ENCODE results near the gene SGTA. TPM values are rescaled to one million over a fixed set of nuclear protein-coding genes. Genes with fewer than 3 reads are reported as not detected.

Gene SGTA
- total and polyA plus RNA-seq, 2 of the 8 experiments (the other 6 are each of a cell fraction or from before 2014, with no cell fraction given) = 86.8 to 130 TPM

DNA sequence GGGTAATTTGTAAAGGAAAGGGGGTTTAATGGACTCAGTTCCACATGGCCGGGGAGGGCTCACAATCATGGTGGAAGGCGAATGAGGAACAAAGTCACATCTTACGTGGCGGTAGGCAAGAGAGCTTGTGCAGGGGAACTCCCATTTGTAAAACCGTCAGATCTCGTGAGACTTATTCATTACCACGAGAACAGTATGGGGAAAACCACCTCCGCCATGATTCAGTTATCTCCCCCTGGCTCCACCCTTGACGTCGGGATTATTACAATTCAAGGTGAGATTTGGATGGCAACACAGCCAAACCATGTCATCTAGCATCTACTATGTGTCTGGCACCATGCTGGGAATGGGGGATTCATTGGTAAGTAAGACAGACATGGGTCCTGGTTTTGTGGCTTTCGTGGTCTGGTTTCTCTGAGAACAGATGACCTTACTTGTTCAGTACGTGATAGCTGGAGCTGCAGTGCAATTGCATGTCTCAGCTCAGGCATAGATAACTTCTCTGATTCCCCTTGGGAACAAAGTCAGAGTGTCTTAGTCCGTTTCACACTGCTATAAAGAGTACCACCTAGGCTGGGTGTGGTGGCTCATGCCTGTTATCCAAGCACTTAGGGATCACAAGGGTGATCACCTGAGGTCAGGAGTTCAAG is 44.9 kb upstream of the SGTA start:
- 92% methylated on average over 13 of the region's 13 CpGs; no CpG with 5 or more reads in 1 of the 2 experiments for WGBS, 2 experiments (ENCODE audit: extremely low coverage in 1 of 2, insufficient coverage in 1 of 2, insufficient read length in 1 of 2, insufficient replicate concordance in 2 of 2, low coverage in 1 of 2, low lambda C conversion rate in 2 of 2, missing lambda C conversion rate in 1 of 2)
- ChIA-PET POLR2A (ENCODE audit: partially characterized antibody) (interaction anchor here (0.7 to 1.2 kb wide), 2 partner anchors 11 to 13 kb away, joined by 3 read pairs; partner anchors contain the start of gene ZNF555), CTCF (ENCODE audit: partially characterized antibody) (no interaction called here)
- Histone ChIP-seq H2BK20ac (ENCODE audit: low read length) (no peak overlapping the region), H3K36me3 (ENCODE audit: control insufficient read depth in 2 of 4, insufficient read depth in 4 of 4, low read length in 3 of 4) (peaks cover 0 to 32% (median 8%) of the 10 kb centered on the region in 4 experiments; a peak in 6 of 8 replicates), H2AFZ (ENCODE audit: low read length) (no peak overlapping the region), H4K8ac (ENCODE audit: extremely low read depth, insufficient read depth, low read length) (no peak overlapping the region; the same call in 1 of the 2 replicates), H3K23ac (ENCODE audit: insufficient read length) (no peak overlapping the region), H3K14ac (ENCODE audit: insufficient read length) (no peak overlapping the region), H3K9me3 (ENCODE audit: insufficient read depth in 2 of 2, low read depth in 1 of 2, low read length in 1 of 2) (peaks cover 30 to 33% of the 10 kb centered on the region in 2 experiments), H3K27me3 (replicated peaks in 1 of 4; ENCODE audit: control insufficient read depth in 3 of 4, extremely low read depth in 1 of 4, insufficient read depth in 3 of 4, low read length in 3 of 4) (no peaks in the 10 kb centered on the region), H3K4me2 (ENCODE audit: insufficient read depth in 1 of 2, low read depth in 2 of 2, low read length in 2 of 2) (no peak overlapping the region), H3K27ac (ENCODE audit: low read depth, low read length) (no peak overlapping the region), H2BK5ac (ENCODE audit: low read depth, low read length) (no peak overlapping the region), H2BK120ac (replicated peaks; ENCODE audit: low read depth, low read length) (no peak overlapping the region), H4K5ac (ENCODE audit: insufficient read length, low read depth, low read length) (no peak overlapping the region), H3K79me1 (ENCODE audit: low read depth, low read length) (no peaks in the 10 kb centered on the region), H3K56ac (replicated peaks; ENCODE audit: insufficient read length, low read depth, low read length) (no peak overlapping the region), H3K18ac (ENCODE audit: extremely low read depth, low read length) (no peak overlapping the region), H3K23me2 (ENCODE audit: low read depth, low read length) (no peaks in the 10 kb centered on the region), H2BK12ac (ENCODE audit: low read depth, low read length) (no peak overlapping the region), H4K91ac (replicated peaks; ENCODE audit: insufficient read length, low read length) (no peak overlapping the region), H2AK5ac (ENCODE audit: low read depth, low read length) (no peak overlapping the region), H4K20me1 (replicated peaks in 1 of 2; ENCODE audit: control insufficient read depth in 1 of 2, insufficient read depth in 2 of 2, low read length in 2 of 2) (no peaks in the 10 kb centered on the region), H3K4ac (replicated peaks; ENCODE audit: insufficient read length, low read depth, low read length) (no peak overlapping the region), H3K4me3 (ENCODE audit: extremely low read depth in 1 of 4, insufficient read depth in 2 of 4, low read depth in 3 of 4, low read length in 4 of 4) (no peak overlapping the region), H2BK15ac (ENCODE audit: low read length) (no peak overlapping the region), H3K9ac (replicated peaks in 1 of 4; ENCODE audit: extremely low read depth in 1 of 4, low read depth in 3 of 4, low read length in 3 of 4) (no peak overlapping the region), H3K4me1 (replicated peaks in 1 of 4; ENCODE audit: control insufficient read depth in 3 of 4, insufficient read depth in 4 of 4, low read length in 3 of 4) (no peaks in the 10 kb centered on the region), H3K79me2 (ENCODE audit: control insufficient read depth in 1 of 2, insufficient read depth in 2 of 2, low read length in 2 of 2) (no peaks in the 10 kb centered on the region)
- DNase-seq (ENCODE audit: low read depth in 1 of 2, low spot score in 2 of 2) (no peak), FAIRE-seq (no peak)
- TF ChIP-seq CHD2 (IDR thresholded peaks at IDR 0.05; ENCODE audit: low read length) (no peak), USF2 (IDR thresholded peaks at IDR 0.05; ENCODE audit: low read length) (no peak), GABPA (IDR thresholded peaks at IDR 0.05; ENCODE audit: borderline replicate concordance, insufficient read depth, low read length) (no peak), POLR2AphosphoS5 (IDR thresholded peaks at IDR 0.05; ENCODE audit: low read depth, low read length) (no peak)

Data from H1 (cell line).